Stimulated activated CD4-positive, alpha-beta T cell treated with anti-CD3 and anti-CD28 coated beads, Interleukin-1b, Interleukin-23, amount 100 ng/mL, for 48 hours (primary cell): ENCODE data around the gene ETV6.
A peak's percentile ranks its signal among the peaks of the same experiment; 100 is the strongest.
"Not testable (repeated sequence)": the region's sequence is repeated elsewhere in the genome, so short reads cannot be mapped to it uniquely, and the experiment has no call there.

Source experiments
- DNase-seq: peaks from one replicate; pipeline ENCODE4 v3.0.0-alpha.2; 2020

ETV6 gene

DNA sequence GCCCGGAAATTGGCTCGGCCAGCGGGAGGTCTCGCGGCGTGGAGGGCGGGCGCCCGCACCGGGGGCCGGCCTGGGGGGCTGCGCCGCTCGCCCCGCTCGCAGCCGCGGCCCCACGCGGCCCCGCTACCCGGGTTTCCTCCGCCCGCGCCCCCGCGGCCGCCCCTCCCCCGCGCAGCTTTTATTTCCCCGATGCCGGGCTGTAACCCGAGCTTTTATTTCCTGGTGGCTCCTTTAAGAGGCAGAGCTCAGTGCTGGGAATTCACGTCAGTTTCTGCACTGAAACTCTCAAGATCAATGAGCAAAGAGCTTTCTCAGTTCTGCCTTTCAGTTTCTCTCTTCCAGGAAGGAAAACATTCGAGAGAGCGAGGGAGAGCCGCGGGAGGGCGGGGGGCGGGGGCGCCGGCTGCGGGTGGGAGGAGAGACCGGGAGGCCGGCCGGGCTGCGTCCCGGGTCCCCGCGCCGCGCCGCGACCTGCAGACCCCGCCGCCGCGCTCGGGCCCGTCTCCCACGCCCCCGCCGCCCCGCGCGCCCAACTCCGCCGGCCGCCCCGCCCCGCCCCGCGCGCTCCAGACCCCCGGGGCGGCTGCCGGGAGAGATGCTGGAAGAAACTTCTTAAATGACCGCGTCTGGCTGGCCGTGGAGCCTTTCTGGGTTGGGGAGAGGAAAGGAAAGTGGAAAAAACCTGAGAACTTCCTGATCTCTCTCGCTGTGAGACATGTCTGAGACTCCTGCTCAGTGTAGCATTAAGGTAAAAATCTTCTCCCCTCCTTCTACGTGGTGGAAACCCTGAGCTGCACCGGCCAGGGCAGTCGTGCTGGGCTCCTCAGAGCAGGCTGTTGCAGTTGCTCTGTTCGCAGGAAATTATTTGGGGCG is at the start of gene ETV6:
Gene ETV6 (plus strand): TSS at position 262 of the 873 bp plus-strand sequence. CDS start 454 bp downstream, at position 716.
- DNase-seq = peak; percentile 81

GRCh38 chr12:11600199-11600598 is 49.3 kb upstream of the ETV6 start:
- DNase-seq = no peak

GRCh38 chr12:11601647-11602046 is 47.8 kb upstream of the ETV6 start:
- DNase-seq = no peak

GRCh38 chr12:11607313-11608081 is 42.0 kb upstream of the ETV6 start:
- DNase-seq = no peak

DNA sequence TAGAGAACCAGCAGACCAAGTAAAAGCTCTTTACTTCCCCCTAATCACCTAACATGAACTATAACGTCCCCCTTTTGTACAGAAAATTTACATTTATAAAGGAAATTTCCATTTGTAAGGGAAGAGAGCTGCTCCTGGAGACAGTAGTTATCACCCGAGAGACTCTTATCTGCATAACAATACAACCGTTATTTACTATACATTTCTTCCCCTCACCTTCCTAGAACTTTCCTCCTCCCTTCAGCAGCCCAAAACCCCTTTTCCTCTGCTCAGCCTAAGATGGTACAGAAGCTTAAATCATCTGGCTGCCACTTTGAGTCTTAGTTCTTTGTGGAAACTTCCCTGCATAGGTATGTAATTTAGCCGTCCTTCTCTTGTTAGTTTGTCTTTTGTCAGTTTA is 40.4 kb upstream of the ETV6 start:
- DNase-seq = no peak

- DNase-seq = no peak
Observed at GRCh38 chr12:11615481-11615880, 34.0 kb upstream of the ETV6 start.

- DNase-seq = no peak
Observed at GRCh38 chr12:11618046-11618445, 31.4 kb upstream of the ETV6 start.

- no peak for DNase-seq
Observed at GRCh38 chr12:11621797-11622423, 27.6 kb upstream of the ETV6 start.

DNA sequence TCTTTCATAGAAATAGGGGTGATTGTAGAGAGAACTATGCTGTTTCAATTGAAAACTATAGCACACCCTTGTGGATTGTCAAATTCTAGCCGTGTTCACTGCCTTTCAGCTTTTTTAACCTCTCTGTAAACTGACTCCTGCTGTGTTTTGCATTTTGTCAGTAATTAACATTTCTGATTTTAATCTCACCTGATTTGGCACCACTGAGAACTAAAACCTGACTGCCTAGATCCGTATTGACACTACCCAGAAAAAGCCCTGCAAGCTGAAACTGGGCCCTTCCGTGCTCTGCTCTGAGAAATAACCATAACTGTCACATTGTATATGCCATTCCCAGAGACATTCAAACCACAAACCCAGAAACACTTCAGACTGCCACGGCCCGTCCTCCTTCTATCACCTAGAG is 26.6 kb upstream of the ETV6 start:
- no peak for DNase-seq

- DNase-seq = no peak
Observed at GRCh38 chr12:11623382-11623781, 26.1 kb upstream of the ETV6 start.

DNA sequence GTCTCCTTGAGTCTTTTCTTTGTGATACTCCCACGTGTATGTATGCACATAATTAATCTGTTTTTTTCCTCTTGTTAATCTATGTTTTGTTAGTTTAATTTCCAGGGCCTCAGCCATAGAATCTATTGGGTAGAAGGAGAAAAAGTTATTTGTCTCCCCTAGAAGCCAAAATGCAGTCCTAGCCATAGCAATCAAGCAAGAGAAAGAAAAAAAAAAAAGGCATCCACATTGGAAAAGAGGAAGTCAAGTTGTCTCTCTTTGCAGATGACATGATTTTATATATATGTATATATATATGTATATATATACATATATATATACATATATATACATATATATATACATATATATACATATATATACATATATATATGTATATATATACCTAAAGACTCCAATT is 25.4 kb upstream of the ETV6 start:
- no peak for DNase-seq

- DNase-seq = not testable (repeated sequence)
Observed at GRCh38 chr12:11627709-11628108, 21.8 kb upstream of the ETV6 start.

GRCh38 chr12:11628353-11628752 is 21.1 kb upstream of the ETV6 start:
- DNase-seq = no peak

GRCh38 chr12:11630046-11630706 is 19.3 kb upstream of the ETV6 start:
- no peak for DNase-seq

GRCh38 chr12:11631288-11631687 is 18.2 kb upstream of the ETV6 start:
- no peak for DNase-seq

DNA sequence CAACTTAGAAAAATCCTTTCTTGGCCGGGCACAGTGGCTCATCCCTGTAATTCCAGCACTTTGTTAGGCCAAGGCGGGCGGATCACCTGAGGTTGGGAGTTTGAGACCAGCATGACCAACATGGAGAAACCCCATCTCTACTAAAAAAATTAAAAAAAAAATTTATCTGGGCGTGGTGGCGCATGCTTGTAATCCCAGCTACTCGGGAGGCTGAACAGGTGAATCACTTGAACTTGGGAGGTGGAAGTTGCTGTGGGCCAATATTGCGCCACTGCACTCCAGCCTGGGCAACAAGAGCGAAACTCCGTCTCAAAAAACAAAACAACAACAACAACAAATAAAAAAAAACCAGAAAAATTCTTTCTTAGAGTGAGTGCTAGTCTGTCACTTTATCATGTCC is 17.6 kb upstream of the ETV6 start:
- DNase-seq = not testable (repeated sequence)

GRCh38 chr12:11633968-11634367 is 15.5 kb upstream of the ETV6 start:
- DNase-seq = no peak

DNA sequence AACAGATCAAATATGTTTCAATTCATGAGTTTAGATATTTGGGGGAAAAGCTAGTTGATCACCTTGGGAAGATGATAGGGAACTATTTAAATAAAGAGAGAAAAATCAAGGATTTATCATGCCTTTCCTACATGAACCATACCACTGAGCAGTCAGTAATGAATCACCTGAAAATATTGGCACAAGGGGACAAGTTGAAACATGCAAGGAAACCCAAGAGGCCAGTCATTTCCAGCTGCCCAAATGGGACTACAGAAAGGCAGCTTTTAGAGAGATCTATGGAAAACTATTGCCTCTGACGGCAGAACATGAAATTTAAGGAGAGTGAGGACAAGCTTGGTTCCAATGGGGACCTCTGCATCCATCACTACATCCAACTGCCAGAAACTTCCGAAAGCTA is 14.1 kb upstream of the ETV6 start:
- no peak for DNase-seq

DNA sequence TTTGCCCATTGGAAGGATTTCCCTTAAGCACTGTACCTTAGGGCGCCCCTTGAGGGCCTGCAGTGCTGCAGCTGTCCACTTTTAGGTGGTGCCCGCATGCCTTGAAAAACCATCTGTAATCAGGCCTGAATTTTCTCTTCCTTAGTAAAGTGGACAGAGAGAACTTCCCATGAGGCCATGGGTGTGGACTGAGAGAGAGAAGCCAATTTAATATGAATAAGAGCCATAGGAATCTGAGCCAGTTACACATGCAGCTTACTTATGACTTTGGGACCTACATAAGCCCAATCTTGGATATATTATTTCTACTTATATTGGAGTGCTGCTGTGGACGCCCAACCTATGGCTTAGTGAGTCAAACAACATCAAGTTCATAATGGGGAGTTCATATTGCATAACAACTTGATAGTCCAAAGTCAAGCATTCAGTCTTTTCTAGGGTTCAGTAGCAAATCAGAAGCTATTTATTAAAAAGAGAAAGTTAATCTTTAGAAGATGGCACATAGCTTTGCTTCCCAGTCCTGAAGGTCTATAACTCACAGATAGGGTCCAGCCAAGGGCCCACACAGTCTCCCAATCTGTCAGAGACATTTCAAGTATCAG is 11.1 kb upstream of the ETV6 start:
- no peak for DNase-seq

DNA sequence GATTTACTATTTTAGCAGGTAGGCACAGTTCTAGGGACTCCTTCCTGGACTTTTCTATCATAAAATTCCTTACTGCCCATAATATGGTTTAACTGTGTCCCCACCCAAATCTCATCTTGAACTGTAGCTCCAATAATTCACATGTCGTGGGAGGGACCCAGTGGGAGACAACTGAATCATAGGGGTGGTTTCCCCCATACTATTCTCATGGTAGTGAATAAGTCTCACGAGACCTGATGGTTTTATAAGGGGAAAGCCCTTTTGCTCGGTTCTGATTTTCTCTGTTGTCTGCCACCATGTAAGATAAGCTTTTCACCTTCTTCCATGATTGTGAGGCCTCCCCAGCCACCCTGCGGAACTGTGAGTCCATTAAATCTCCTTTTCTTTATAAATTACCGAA is 10.0 kb upstream of the ETV6 start:
- no peak for DNase-seq

GRCh38 chr12:11641522-11641921 is 8.0 kb upstream of the ETV6 start:
- no peak for DNase-seq

DNA sequence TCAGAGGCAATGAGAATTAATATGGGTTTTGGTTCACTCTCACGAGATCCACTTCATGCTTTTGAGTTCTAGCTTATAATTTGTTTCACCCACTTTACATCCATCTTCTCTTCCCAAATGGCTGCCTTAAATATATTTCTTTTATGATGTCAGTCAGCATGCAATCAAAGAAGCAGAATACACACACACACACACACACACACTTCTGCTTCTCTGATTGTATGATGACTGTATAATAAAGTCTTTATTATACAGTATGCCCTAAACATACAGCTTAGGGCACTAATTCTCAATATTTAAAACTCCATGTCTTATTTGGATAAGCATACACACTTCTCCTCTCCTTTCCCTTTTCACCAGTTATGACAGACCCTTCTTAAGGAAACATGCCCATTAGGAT is 6.7 kb upstream of the ETV6 start:
- no peak for DNase-seq

- no peak for DNase-seq
Observed at GRCh38 chr12:11645391-11645790, 4.1 kb upstream of the ETV6 start.
